HepG2 (cell line): ENCODE measurements around the gene APBB2. TPM values are rescaled to one million over a fixed set of nuclear protein-coding genes. Genes with fewer than 3 reads are reported as not detected.

Source experiments
- ATAC-seq: fragments of 200-7000 bp; cut with Tn5 transposase; 3 replicates; pipeline ENCODE4 v1.9.1; 2020; ENCODE audit warnings: mild to moderate bottlenecking, moderate library complexity
- BruUV-seq: library from RNA; stranded (reverse); fragments of 400-500 nt; replicated peaks from 2 replicates; lab custom pipeline; 2021; lab: Mats Ljungman, UMichigan
- CTCF ChIA-PET: fragments of 300-600 bp; formaldehyde crosslinking; extraction: SDS; loops from one replicate; lab custom pipeline; 2021; ENCODE audit warnings: low total read pairs, inconsistent platforms, low intra/inter-chr PET ratio; lab: Yijun Ruan, JAX
- POLR2A ChIA-PET: fragments of 350-600 bp; sonication (Branson Sonifier 250); formaldehyde crosslinking; loops from one replicate; lab custom pipeline; 2020; ENCODE audit warnings: antibody characterized with exemption, inconsistent platforms; lab: Yijun Ruan, JAX
- DNase-seq: peaks from one replicate; pipeline ENCODE4 v3.0.0-alpha.2; 2015; ENCODE audit warnings: low spot score
- FAIRE-seq: peaks from 3 replicates; lab custom pipeline; 2011; peaks lifted over from hg19 to GRCh38; lab: Jason Lieb, UNC
- H2AFZ ChIP-seq: one replicate; pipeline ENCODE4 v1.6.1; 2011; ENCODE audit warnings: low read length, inconsistent platforms
- H3K27ac ChIP-seq: fragments of 300-600 bp; 3 replicates; pipeline ENCODE4 v1.8.0; 2011; ENCODE audit warnings: mixed run types, mild to moderate bottlenecking, mixed read lengths, low read length, inconsistent platforms; ENCODE audit not compliant: insufficient read depth; ENCODE audit errors: extremely low read length
- H3K27me3 ChIP-seq, 2 experiments: fragments of 200-600 bp in 1 of 2; 2 replicates in 1 of 2; 3 replicates in 1 of 2; pipeline versions ENCODE4 v1.6.0 to v1.8.0; 2011; ENCODE audit warnings: low read length in 2 of 2, mild to moderate bottlenecking in 2 of 2, moderate library complexity in 2 of 2, inconsistent platforms in 1 of 2; ENCODE audit not compliant: insufficient read depth in 2 of 2, control insufficient read depth in 1 of 2
- H3K36me3 ChIP-seq, 2 experiments: fragments of 200-600 bp in 1 of 2; replicated peaks in 1 of 2; 2 replicates in 1 of 2; 3 replicates in 1 of 2; pipeline versions ENCODE4 v1.5.1 to v1.8.0; 2011; ENCODE audit warnings: low read length in 2 of 2, inconsistent platforms in 1 of 2; ENCODE audit not compliant: insufficient read depth in 2 of 2, control insufficient read depth in 1 of 2
- H3K4me1 ChIP-seq: 2 replicates; pipeline ENCODE4 v1.5.1; 2012; ENCODE audit warnings: low read length, inconsistent platforms; ENCODE audit not compliant: insufficient read depth
- H3K4me2 ChIP-seq: 2 replicates; pipeline ENCODE4 v1.6.0; 2011; ENCODE audit warnings: low read depth, low read length, inconsistent platforms
- H3K4me3 ChIP-seq, 3 experiments: fragments of 200-600 bp in 1 of 3; sonication (generic), shearing (Covaris generic) in 1 of 3; replicated peaks in 1 of 3; 2 replicates each; pipeline ENCODE4 v1.5.1; 2011 to 2016; ENCODE audit warnings: low read length in 3 of 3, inconsistent platforms in 2 of 3, low read depth in 2 of 3, mild to moderate bottlenecking in 2 of 3, control low read depth in 1 of 3, mixed read lengths in 1 of 3; ENCODE audit not compliant: insufficient read depth in 1 of 3
- H3K79me2 ChIP-seq: one replicate; pipeline ENCODE4 v1.6.1; 2011; ENCODE audit warnings: low read length, inconsistent platforms; ENCODE audit not compliant: insufficient read depth
- H3K9ac ChIP-seq: 2 replicates; pipeline ENCODE4 v1.6.0; 2011; ENCODE audit warnings: mild to moderate bottlenecking, low read depth, low read length, inconsistent platforms; ENCODE audit not compliant: insufficient read depth
- H3K9me3 ChIP-seq: 2 replicates; pipeline ENCODE4 v1.5.1; 2012; ENCODE audit warnings: mild to moderate bottlenecking, low read length
- H4K20me1 ChIP-seq: 2 replicates; pipeline ENCODE4 v1.6.0; 2011; ENCODE audit warnings: inconsistent platforms, mild to moderate bottlenecking, low read length, moderate library complexity; ENCODE audit not compliant: insufficient read depth
- AGO2 ChIP-seq: fragments of 200-400 bp; formaldehyde crosslinking; optimal IDR thresholded peaks from 2 replicates; pipeline ENCODE3; 2017; ENCODE audit warnings: mild to moderate bottlenecking, low read depth, low read length, moderate library complexity
- BCLAF1 ChIP-seq: fragments of 450-650 bp; IDR thresholded peaks from 2 replicates; pipeline ENCODE4 v1.6.1; 2017; ENCODE audit warnings: mild to moderate bottlenecking
- CBFB ChIP-seq: sonication (generic); formaldehyde crosslinking; IDR thresholded peaks from 2 replicates; pipeline ENCODE4 v1.4.0; 2020; ENCODE audit warnings: missing genetic modification reagents
- HOMEZ ChIP-seq: IDR thresholded peaks from 2 replicates; pipeline ENCODE4 v1.6.1; 2016; ENCODE audit warnings: low read depth
- KLF15 ChIP-seq: sonication (generic); formaldehyde crosslinking; IDR thresholded peaks from 2 replicates; pipeline ENCODE4 v1.8.1; 2023; ENCODE audit warnings: borderline replicate concordance, mild to moderate bottlenecking, inconsistent platforms, missing genetic modification reagents, mixed read lengths
- NRL ChIP-seq: sonication (generic); formaldehyde crosslinking; IDR thresholded peaks from 2 replicates; pipeline ENCODE4 v1.5.0; 2020; ENCODE audit warnings: missing genetic modification reagents, mild to moderate bottlenecking, moderate library complexity, borderline replicate concordance
- POGZ ChIP-seq: sonication (generic); formaldehyde crosslinking; IDR thresholded peaks from 2 replicates; pipeline ENCODE4 v1.4.0; 2020; ENCODE audit warnings: mild to moderate bottlenecking, missing genetic modification reagents
- SMYD3 ChIP-seq: sonication (generic); formaldehyde crosslinking; IDR thresholded peaks from 2 replicates; pipeline ENCODE4 v1.8.1; 2023; ENCODE audit warnings: mild to moderate bottlenecking, missing genetic modification reagents
- THYN1 ChIP-seq: sonication (generic); formaldehyde crosslinking; IDR thresholded peaks from 2 replicates; pipeline ENCODE4 v1.8.1; 2023; ENCODE audit warnings: low read depth, mild to moderate bottlenecking, moderate library complexity, missing genetic modification reagents, borderline replicate concordance
- ZNF263 ChIP-seq: sonication (generic); formaldehyde crosslinking; IDR thresholded peaks from 2 replicates; pipeline ENCODE4 v1.4.0; 2020; ENCODE audit warnings: missing genetic modification reagents
- ZNF451 ChIP-seq: sonication (generic); formaldehyde crosslinking; IDR thresholded peaks from 2 replicates; pipeline ENCODE4 v1.5.0; 2020; ENCODE audit warnings: mild to moderate bottlenecking, missing genetic modification reagents
- ZNF724P ChIP-seq: sonication (generic); formaldehyde crosslinking; IDR thresholded peaks from 2 replicates; pipeline ENCODE4 v1.8.0; 2022; ENCODE audit warnings: missing genetic modification reagents, borderline replicate concordance
- WGBS: methylation state at CpG from one replicate; pipeline ENCODE4 v1.1.6; 2017; ENCODE audit warnings: low lambda C conversion rate; 5-methylcytosine and 5-hydroxymethylcytosine counted together
- in situ Hi-C: cut with HindIII; loops from 2 replicates; pipeline ENCODE4 v1.10.0; 2017; ENCODE audit warnings: low pct_unique_long_range_greater_than_20kb; ENCODE audit not compliant: extremely low pct_ligation_motif_present
- intact Hi-C: fragments of 100-400 bp; cut with micrococcal nuclease; formaldehyde crosslinking; loops from one replicate; pipeline ENCODE4 v1.10.0; 2022; ENCODE audit not compliant: unreplicated experiment
- polyA plus RNA-seq, 8 experiments: library from polyadenylated mRNA; depleted of rRNA in 3 of 8; stranded (reverse) in 7 of 8; unstranded in 1 of 8; fragments of >200 nt; fragmentation: Illumina TruSeq in 4 of 8; extraction: Trizol in 4 of 8; gene quantifications; 2 replicates each; pipeline versions ENCODE4 v1.2.1 to v1.2.3, GENCODE V29; 2011 to 2016; ENCODE audit warnings: low read depth in 4 of 8, missing spikeins in 1 of 8, mixed read lengths in 1 of 8; ENCODE audit not compliant: insufficient read depth in 1 of 8
- total RNA-seq, 5 experiments: library from RNA; depleted of rRNA; stranded (reverse); fragments of >200 nt; fragmentation: Illumina TruSeq; extraction: Trizol; gene quantifications; 2 replicates each; pipeline ENCODE4 v1.2.3, GENCODE V29; 2016; ENCODE audit warnings: low read depth in 1 of 5

Gene APBB2
- total and polyA plus RNA-seq, 2 of the 13 experiments (the other 11 are each of a cell fraction or from before 2014, with no cell fraction given) = 11.7 to 17.0 TPM

GRCh38 chr4:41110050-41110449 is 104.3 kb downstream of the APBB2 start:
- no peak for DNase-seq
- Histone ChIP-seq H3K9me3 (no peaks in the 10 kb centered on the region), H3K4me3 (no peak overlapping the region), H3K27ac (no peak overlapping the region), H3K36me3 (no peaks in the 10 kb centered on the region), H3K4me2 (no peak overlapping the region), H3K9ac (no peak overlapping the region), H3K79me2 (no peaks in the 10 kb centered on the region), H4K20me1 (no peaks in the 10 kb centered on the region), H3K4me1 (peaks cover 20% of the 10 kb centered on the region), H2AFZ (no peak overlapping the region), H3K27me3 (no peaks in the 10 kb centered on the region)
- WGBS = 96% methylated on average over 9 of the region's 9 CpGs
- no peak for ATAC-seq
- intact Hi-C loops = no loop called here
- TF ChIP-seq SMYD3 (no peak), HOMEZ (CRISPR knock-in tag) (no peak), CBFB (no peak), ZNF724P (CRISPR knock-in tag) (no peak), ZNF451 (CRISPR knock-in tag) (no peak), THYN1 (CRISPR knock-in tag) (no peak), POGZ (CRISPR knock-in tag) (no peak), AGO2 (no peak), ZNF263 (CRISPR knock-in tag) (no peak), BCLAF1 (no peak), KLF15 (no peak), NRL (no peak)
- no peak for FAIRE-seq
- POLR2A ChIA-PET = no interaction called here
- BruUV-seq = no TSS peak
- CTCF ChIA-PET = no interaction called here
- in situ Hi-C loops = no loop called here
